ENCODE results near the gene PPP1R36.
"Not testable (repeated sequence)": the region's sequence is repeated elsewhere in the genome, so short reads cannot be mapped to it uniquely, and the experiment has no call there.

The PPP1R36 gene

GRCh38 chr14:64617872-64618408 lies 68.2 kb downstream of the PPP1R36 start:
- not testable (repeated sequence) for DNase-seq

DNA sequence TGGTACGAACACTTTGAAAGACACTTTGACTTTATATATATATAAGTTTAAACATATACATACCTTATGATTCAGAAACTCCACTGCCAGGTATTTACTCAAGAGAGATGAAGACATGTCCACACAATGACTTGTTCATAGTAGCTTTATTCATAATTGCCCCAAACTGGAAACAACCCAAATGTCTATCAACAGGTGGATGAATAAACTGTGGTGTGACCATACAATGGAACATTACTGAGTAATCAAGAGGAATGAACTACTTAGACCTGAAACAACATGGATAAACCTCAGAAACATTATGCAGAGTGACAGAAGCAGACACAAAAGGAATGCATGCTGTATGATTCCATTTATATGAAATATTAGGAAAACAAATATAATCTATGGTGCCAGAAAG lies 71.1 kb downstream of the PPP1R36 start:
- DNase-seq = no peak

- no peak for DNase-seq
Measured at GRCh38 chr14:64623554-64624165, 73.9 kb downstream of the PPP1R36 start.

- no peak for DNase-seq
Measured at GRCh38 chr14:64625386-64626232, 75.8 kb downstream of the PPP1R36 start.

DNA sequence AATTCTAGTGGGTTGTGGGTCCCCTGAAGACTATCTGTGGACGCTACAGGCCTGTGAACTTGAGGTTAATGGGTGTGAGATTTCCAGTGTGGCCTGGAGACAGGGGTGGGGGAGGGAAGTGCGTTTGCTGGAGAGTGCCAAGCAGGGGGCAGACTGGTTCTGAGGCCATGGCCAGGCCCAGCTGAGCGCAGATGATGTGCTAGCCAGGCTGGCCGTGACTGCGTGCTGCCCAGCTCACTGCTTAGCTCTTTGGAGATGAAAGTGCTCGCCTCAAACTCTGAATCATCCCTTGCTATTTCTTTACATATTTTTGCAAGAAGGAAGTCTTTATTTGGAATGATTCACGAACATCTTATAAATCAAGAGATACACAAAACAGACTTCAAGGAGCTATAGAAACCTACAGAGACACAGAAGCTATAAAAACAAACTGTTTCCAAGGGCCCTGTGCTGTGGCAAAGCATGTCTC lies 79.2 kb downstream of the PPP1R36 start:
- DNase-seq = no peak

DNA sequence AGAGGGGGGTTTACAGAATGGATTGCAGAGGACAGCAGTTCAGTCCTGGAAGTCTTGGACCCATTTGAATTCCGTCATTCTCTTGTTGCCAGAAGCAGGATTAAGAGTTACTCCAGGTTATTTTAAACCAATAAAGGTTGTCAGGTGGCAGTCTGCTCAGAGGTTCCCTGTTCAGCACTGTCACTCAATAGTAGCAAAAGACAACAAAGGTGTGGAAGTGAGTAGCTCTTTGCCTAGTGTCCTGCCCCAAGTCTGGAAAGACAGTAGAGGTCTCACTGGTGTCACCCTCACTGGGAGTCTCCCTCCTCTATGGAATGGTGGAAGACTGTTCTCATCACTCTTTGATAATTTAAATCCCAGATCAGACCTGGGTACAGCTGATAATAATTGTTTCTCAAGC lies 81.0 kb downstream of the PPP1R36 start:
- DNase-seq = no peak

DNA sequence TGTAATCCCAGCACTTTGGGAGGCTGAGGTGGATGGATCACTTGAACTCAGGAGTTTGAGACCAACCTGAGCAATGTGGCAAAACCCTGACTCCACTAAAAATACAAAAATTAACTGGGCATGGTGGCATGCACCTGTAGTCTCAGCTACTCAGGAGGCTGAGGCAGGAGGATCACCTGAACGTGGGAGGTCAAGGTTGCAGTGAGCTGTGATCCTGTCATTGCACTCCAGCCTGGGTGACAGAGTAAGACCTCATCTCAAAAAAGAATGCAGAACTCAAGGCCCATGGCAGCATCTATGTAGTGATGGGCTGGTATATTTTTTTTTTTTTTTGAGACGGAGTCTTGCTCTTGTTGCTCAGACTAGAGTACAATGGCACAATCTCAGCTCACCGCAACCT lies 81.5 kb downstream of the PPP1R36 start:
- DNase-seq = not testable (repeated sequence)

- DNase-seq = no peak
Measured at GRCh38 chr14:64632056-64632455, 82.3 kb downstream of the PPP1R36 start.

GRCh38 chr14:64634558-64634957 lies 84.8 kb downstream of the PPP1R36 start:
- DNase-seq = no peak

GRCh38 chr14:64636208-64636979 lies 86.6 kb downstream of the PPP1R36 start:
- DNase-seq = peak; percentile 82

- no peak for DNase-seq
Measured at GRCh38 chr14:64636980-64637429, 87.2 kb downstream of the PPP1R36 start.

DNA sequence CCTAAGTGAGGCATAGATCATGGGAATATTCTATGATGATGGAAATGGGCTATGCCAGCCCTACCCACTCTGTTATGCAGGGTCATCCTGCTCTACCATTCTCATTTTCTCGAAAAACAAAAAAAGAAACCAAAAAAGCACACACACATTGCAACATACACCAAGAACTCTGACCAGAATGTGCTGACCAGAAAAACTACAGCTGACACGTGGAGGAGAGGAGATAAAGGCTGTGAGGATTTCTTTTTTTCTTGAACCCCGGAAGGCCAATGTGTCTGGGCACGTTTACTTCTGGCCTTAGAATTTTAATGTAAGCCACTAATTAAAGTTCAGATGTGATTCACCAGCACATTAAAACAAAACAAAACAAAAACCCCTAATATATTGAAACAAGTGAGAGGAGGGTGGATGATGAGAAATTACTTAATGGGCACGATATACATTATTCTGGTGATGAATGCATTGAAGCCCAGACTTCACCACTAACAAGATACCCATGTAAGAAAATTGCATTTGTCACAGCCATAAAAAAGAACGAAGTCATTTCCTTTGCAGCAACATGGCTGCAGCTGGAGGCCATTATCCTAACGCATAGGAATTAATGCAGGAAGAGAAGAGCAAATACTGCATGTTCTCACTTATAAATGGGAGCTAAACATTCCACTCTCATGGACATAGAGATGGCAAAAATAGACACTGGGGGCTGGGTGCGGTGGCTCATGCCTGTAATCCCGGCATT lies 88.1 kb downstream of the PPP1R36 start:
- no peak for DNase-seq

- no peak for DNase-seq
Measured at GRCh38 chr14:64638625-64639024, 88.9 kb downstream of the PPP1R36 start.

All from NCI-H524 treated with DMSO at 0.1 percent for 48 hours (cell line).